Measurements from ENCODE around the gene NR2F1-AS1. TPM values are rescaled to one million over a fixed set of nuclear protein-coding genes. Genes with fewer than 3 reads are reported as not detected.

NR2F1-AS1 gene
- polyA plus RNA-seq, 2 of the 4 experiments (the other 2 are of a cell fraction), result 5.5 to 8.3 TPM

- no peak for TF ChIP-seq RFX5 (IDR thresholded peaks at IDR 0.05)
- TF ChIP-seq SREBF2 (IDR thresholded peaks at IDR 0.05), result no peak
- TF ChIP-seq, protein P1, sequence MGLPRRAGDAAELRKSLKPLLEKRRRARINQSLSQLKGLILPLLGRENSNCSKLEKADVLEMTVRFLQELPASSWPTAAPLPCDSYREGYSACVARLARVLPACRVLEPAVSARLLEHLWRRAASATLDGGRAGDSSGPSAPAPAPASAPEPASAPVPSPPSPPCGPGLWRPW (IDR thresholded peaks at IDR 0.05), result no peak
- TF ChIP-seq JUN (IDR thresholded peaks at IDR 0.05), result no peak
- TF ChIP-seq TFCP2L1 (CRISPR knock-in tag; IDR thresholded peaks at IDR 0.05), result no peak
- no peak for TF ChIP-seq CBX8 (IDR thresholded peaks at IDR 0.05)
- TF ChIP-seq HOXB13 (CRISPR knock-in tag; IDR thresholded peaks at IDR 0.05; ENCODE audit: low read depth), result no peak
- TF ChIP-seq RAD21 (conservative IDR thresholded peaks at IDR 0.05 in 1 of 2, IDR thresholded peaks at IDR 0.05 in 1 of 2), result no peak
- no peak for TF ChIP-seq SMC3 (IDR thresholded peaks at IDR 0.05)
- TF ChIP-seq POLR2AphosphoS2 (conservative IDR thresholded peaks at IDR 0.05; ENCODE audit: low read length), result no peak
- no peak for TF ChIP-seq REST (IDR thresholded peaks at IDR 0.05)
- Histone ChIP-seq H3K4me2 (no peak overlapping the region), H3K4me3 (no peak overlapping the region), H3K9me3 (no peaks in the 10 kb centered on the region), H3K27ac (no peak overlapping the region), H3K4me1 (peaks cover 16% of the 10 kb centered on the region; the same call in 2 of the 3 replicates)
- POLR2A ChIA-PET, result no interaction called here
- FAIRE-seq (no peak), DNase-seq (ENCODE audit: low read depth in 1 of 2, low spot score in 1 of 2) (no peak), ATAC-seq (no peak)
- CTCF ChIA-PET, result interaction anchor here (1.3 kb wide), 1 partner anchor 8 kb away, joined by 4 read pairs; no protein-coding TSS in a partner anchor
- 83% methylated on average over 9 of the region's 9 CpGs for WGBS (ENCODE audit: missing lambda C conversion rate)
Measured at GRCh38 chr5:93616538-93617174, 35.6 kb upstream of the NR2F1-AS1 start.

- ATAC-seq, result no peak
- 0 out of 2 replicates have a peak, but pooled peaks have one; percentile 59 for TF ChIP-seq RNF2 (IDR thresholded peaks at IDR 0.05; ENCODE audit: borderline replicate concordance, low read depth)
- no peak for TF ChIP-seq HOXB13 (CRISPR knock-in tag; IDR thresholded peaks at IDR 0.05; ENCODE audit: low read depth)
- TF ChIP-seq, protein P2, sequence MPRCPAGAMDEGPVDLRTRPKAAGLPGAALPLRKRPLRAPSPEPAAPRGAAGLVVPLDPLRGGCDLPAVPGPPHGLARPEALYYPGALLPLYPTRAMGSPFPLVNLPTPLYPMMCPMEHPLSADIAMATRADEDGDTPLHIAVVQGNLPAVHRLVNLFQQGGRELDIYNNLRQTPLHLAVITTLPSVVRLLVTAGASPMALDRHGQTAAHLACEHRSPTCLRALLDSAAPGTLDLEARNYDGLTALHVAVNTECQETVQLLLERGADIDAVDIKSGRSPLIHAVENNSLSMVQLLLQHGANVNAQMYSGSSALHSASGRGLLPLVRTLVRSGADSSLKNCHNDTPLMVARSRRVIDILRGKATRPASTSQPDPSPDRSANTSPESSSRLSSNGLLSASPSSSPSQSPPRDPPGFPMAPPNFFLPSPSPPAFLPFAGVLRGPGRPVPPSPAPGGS (IDR thresholded peaks at IDR 0.05), result no peak
- TF ChIP-seq REST (IDR thresholded peaks at IDR 0.05), result peak; percentile 37; the same call in 1 of the 2 replicates
- FAIRE-seq, result no peak
- CTCF ChIA-PET, result interaction anchor here (0.6 to 1.6 kb wide), 4 partner anchors 8 to 1125 kb away, joined by 3 to 4 read pairs (median 3); no protein-coding TSS in a partner anchor
- POLR2A ChIA-PET, result no interaction called here
- H3K9me3 ChIP-seq, result no peaks in the 10 kb centered on the region
- no peak for DNase-seq (ENCODE audit: low read depth in 1 of 2, low spot score in 1 of 2)
- peak overlapping the region; percentile 90 for H3K4me2 ChIP-seq
- H3K27ac ChIP-seq, result no peak overlapping the region
- H3K4me3 ChIP-seq, result peak overlapping the region; percentile 31; the same call in 1 of the 3 replicates
- H3K4me1 ChIP-seq, result peaks cover 11% of the 10 kb centered on the region; the same call in 2 of the 3 replicates
Measured at GRCh38 chr5:93612855-93613243, 31.8 kb upstream of the NR2F1-AS1 start.

Data from A549 (cell line).